HG03159 (cell line): Measurements from ENCODE around the gene GOLGA1.
A peak's percentile ranks its signal among the peaks of the same experiment; 100 is the strongest.
"Not testable (repeated sequence)": the region's sequence is repeated elsewhere in the genome, so short reads cannot be mapped to it uniquely, and the experiment has no call there.

Experiments
- ATAC-seq: cut with Tn5 transposase; IDR thresholded peaks from one replicate; pipeline ENCODE4 v1.9.1; 2021; ENCODE audit warnings: mild to moderate bottlenecking, moderate library complexity; ENCODE audit not compliant: unreplicated experiment

The GOLGA1 gene

GRCh38 chr9:124859803-124860581, 80.9 kb downstream of the GOLGA1 start:
- ATAC-seq = no peak

- ATAC-seq = no peak
These were observed 82.4 kb downstream of the GOLGA1 start for GRCh38 chr9:124858330-124859046.

GRCh38 chr9:124857533-124858162, 83.2 kb downstream of the GOLGA1 start:
- ATAC-seq = no peak

GRCh38 chr9:124855944-124856765, 84.7 kb downstream of the GOLGA1 start:
- ATAC-seq = no peak

- ATAC-seq = no peak
These were observed 85.3 kb downstream of the GOLGA1 start for GRCh38 chr9:124855566-124855943.

GRCh38 chr9:124854822-124855221, 86.1 kb downstream of the GOLGA1 start:
- ATAC-seq = no peak

- ATAC-seq = no peak
These were observed 86.7 kb downstream of the GOLGA1 start for GRCh38 chr9:124854161-124854560.

GRCh38 chr9:124853605-124854143, 87.2 kb downstream of the GOLGA1 start:
- no peak for ATAC-seq

- ATAC-seq = peak; percentile 67
These were observed 87.9 kb downstream of the GOLGA1 start, which contains the start of gene WDR38 for GRCh38 chr9:124852829-124853531. Gene WDR38, plus strand, starts transcription at chr9:124853460. Its CDS starts 72 bp downstream, at chr9:124853532.

- ATAC-seq = no peak
These were observed 88.6 kb downstream of the GOLGA1 start for GRCh38 chr9:124852121-124852828.

- no peak for ATAC-seq
These were observed 91.1 kb downstream of the GOLGA1 start for GRCh38 chr9:124849801-124850200.

- ATAC-seq = no peak
These were observed 93.9 kb downstream of the GOLGA1 start for GRCh38 chr9:124846969-124847368.

GRCh38 chr9:124846467-124846866, 94.4 kb downstream of the GOLGA1 start:
- ATAC-seq = not testable (repeated sequence)

- no peak for ATAC-seq
These were observed 96.6 kb downstream of the GOLGA1 start for GRCh38 chr9:124844291-124844690.

- ATAC-seq = no peak
These were observed 97.3 kb downstream of the GOLGA1 start for GRCh38 chr9:124843456-124844034.

- no peak for ATAC-seq
These were observed 99.6 kb downstream of the GOLGA1 start for GRCh38 chr9:124841075-124841821.

GRCh38 chr9:124840300-124840833, 100.5 kb downstream of the GOLGA1 start:
- ATAC-seq = no peak
